Measurements from ENCODE around the gene PRR15.

GRCh38 chr7:29588212-29588611, 24.6 kb downstream of the PRR15 start:
- TF ChIP-seq POLR2AphosphoS5 (IDR thresholded peaks at IDR 0.05) (no peak), POLR2A (IDR thresholded peaks at IDR 0.05) (no peak), CTCF (IDR thresholded peaks at IDR 0.05) (no peak)

Measured in stomach (tissue), 4 donors.